H9 (cell line): ENCODE results near the gene CCDC148. TPM values are rescaled to one million over a fixed set of nuclear protein-coding genes. Genes with fewer than 3 reads are reported as not detected.

Source experiments
- DNase-seq: peaks from one replicate; pipeline ENCODE4 v3.0.0-alpha.2; 2017
- H2AFZ ChIP-seq: one replicate; pipeline ENCODE4 v1.6.1; 2013; ENCODE audit warnings: mild to moderate bottlenecking, low read length, control low read depth, moderate library complexity
- H2AK5ac ChIP-seq: 2 replicates; pipeline ENCODE4 v1.6.1; 2013; ENCODE audit warnings: low read length, control low read depth, mixed read lengths; ENCODE audit not compliant: insufficient read length
- H2BK120ac ChIP-seq: one replicate; pipeline ENCODE4 v1.6.1; 2013; ENCODE audit warnings: low read depth, mild to moderate bottlenecking, low read length, control low read depth, inconsistent platforms; ENCODE audit not compliant: poor library complexity, severe bottlenecking
- H2BK12ac ChIP-seq: 2 replicates; pipeline ENCODE4 v1.6.1; 2013; ENCODE audit warnings: low read length, control low read depth, mixed read lengths, low read depth; ENCODE audit not compliant: insufficient read length
- H2BK15ac ChIP-seq: 2 replicates; pipeline ENCODE4 v1.6.1; 2013; ENCODE audit warnings: low read depth, low read length, control low read depth
- H2BK20ac ChIP-seq: one replicate; pipeline ENCODE4 v1.6.1; 2013; ENCODE audit warnings: low read depth, mild to moderate bottlenecking, low read length, control low read depth, inconsistent platforms; ENCODE audit not compliant: poor library complexity, severe bottlenecking
- H2BK5ac ChIP-seq: 2 replicates; pipeline ENCODE4 v1.6.1; 2013; ENCODE audit warnings: low read length, control low read depth, mixed read lengths; ENCODE audit not compliant: insufficient read length
- H3K14ac ChIP-seq: 2 replicates; pipeline ENCODE4 v1.6.1; 2013; ENCODE audit warnings: low read length, control low read depth; ENCODE audit not compliant: insufficient read depth
- H3K18ac ChIP-seq: 2 replicates; pipeline ENCODE4 v1.6.1; 2013; ENCODE audit warnings: low read depth, mild to moderate bottlenecking, mixed read lengths, low read length, control low read depth; ENCODE audit not compliant: insufficient read length
- H3K23ac ChIP-seq: 2 replicates; pipeline ENCODE4 v1.6.1; 2013; ENCODE audit warnings: low read length, control low read depth, mixed read lengths, low read depth; ENCODE audit not compliant: insufficient read length
- H3K23me2 ChIP-seq: 2 replicates; pipeline ENCODE4 v1.6.1; 2013; ENCODE audit warnings: low read depth, mild to moderate bottlenecking, mixed read lengths, low read length, control low read depth; ENCODE audit not compliant: insufficient read length, poor library complexity, severe bottlenecking
- H3K27ac ChIP-seq: 2 replicates; pipeline ENCODE4 v1.5.1; 2013; ENCODE audit warnings: low read length, control low read depth, mixed read lengths, low read depth; ENCODE audit not compliant: insufficient read length
- H3K27me3 ChIP-seq: 2 replicates; pipeline ENCODE4 v1.6.1; 2013; ENCODE audit warnings: low read length, control low read depth, inconsistent platforms; ENCODE audit not compliant: insufficient read depth
- H3K4ac ChIP-seq: 2 replicates; pipeline ENCODE4 v1.6.1; 2013; ENCODE audit warnings: low read depth, mild to moderate bottlenecking, control low read depth, inconsistent platforms, low read length, moderate library complexity
- H3K4me1 ChIP-seq: 2 replicates; pipeline ENCODE4 v1.6.1; 2013; ENCODE audit warnings: low read length, control low read depth, inconsistent platforms; ENCODE audit not compliant: insufficient read depth
- H3K4me2 ChIP-seq: 2 replicates; pipeline ENCODE4 v1.6.1; 2013; ENCODE audit warnings: low read length, control low read depth, mixed read lengths; ENCODE audit not compliant: insufficient read length, insufficient read depth
- H3K56ac ChIP-seq: 2 replicates; pipeline ENCODE4 v1.6.1; 2013; ENCODE audit warnings: low read depth, mild to moderate bottlenecking, mixed read lengths, low read length, control low read depth; ENCODE audit not compliant: insufficient read length
- H3K79me1 ChIP-seq: 2 replicates; pipeline ENCODE4 v1.6.1; 2013; ENCODE audit warnings: low read depth, mild to moderate bottlenecking, moderate library complexity, low read length, control low read depth, inconsistent platforms; ENCODE audit not compliant: insufficient read depth, poor library complexity, severe bottlenecking
- H3K79me2 ChIP-seq: 2 replicates; pipeline ENCODE4 v1.6.1; 2013; ENCODE audit warnings: low read length, control low read depth, inconsistent platforms; ENCODE audit not compliant: insufficient read depth
- H3K9ac ChIP-seq: 2 replicates; pipeline ENCODE4 v1.6.1; 2013; ENCODE audit warnings: low read length, control low read depth, mixed read lengths; ENCODE audit not compliant: insufficient read length; ENCODE audit errors: extremely low read depth
- H3K9me3 ChIP-seq: one replicate; pipeline ENCODE4 v1.6.1; 2013; ENCODE audit warnings: low read depth, low read length, inconsistent platforms; ENCODE audit not compliant: control insufficient read depth
- H3T11ph ChIP-seq: one replicate; pipeline ENCODE4 v1.6.1; 2013; ENCODE audit warnings: mild to moderate bottlenecking, low read length, control low read depth, inconsistent platforms
- H4K20me1 ChIP-seq: one replicate; pipeline ENCODE4 v1.6.1; 2013; ENCODE audit not compliant: control insufficient read depth, insufficient read length, insufficient read depth
- H4K5ac ChIP-seq: 2 replicates; pipeline ENCODE4 v1.6.1; 2013; ENCODE audit warnings: low read depth, mild to moderate bottlenecking, mixed read lengths, low read length, control low read depth; ENCODE audit not compliant: insufficient read length
- H4K8ac ChIP-seq: replicated peaks from 2 replicates; pipeline ENCODE4 v1.6.1; 2013; ENCODE audit warnings: low read length, control low read depth, mixed read lengths, low read depth; ENCODE audit not compliant: insufficient read length
- H4K91ac ChIP-seq: 2 replicates; pipeline ENCODE4 v1.6.1; 2013; ENCODE audit warnings: low read depth, mild to moderate bottlenecking, moderate library complexity, mixed read lengths, low read length, control low read depth; ENCODE audit not compliant: insufficient read length
- H3K27ac Mint-ChIP-seq, 3 experiments: 2 replicates in 2 of 3; 3 replicates in 1 of 3; pipeline ENCODE4 v1.8.0; 2020 to 2021; ENCODE audit warnings: mixed read lengths in 3 of 3, mild to moderate bottlenecking in 1 of 3, moderate library complexity in 1 of 3
- H3K27me3 Mint-ChIP-seq: 2 replicates; pipeline ENCODE4 v1.8.0; 2021; ENCODE audit warnings: low read depth, mild to moderate bottlenecking, moderate library complexity, mixed read lengths
- H3K36me3 Mint-ChIP-seq, 3 experiments: 2 replicates in 2 of 3; 3 replicates in 1 of 3; pipeline ENCODE4 v1.8.0; 2020 to 2021; ENCODE audit warnings: low read depth in 3 of 3, mixed read lengths in 3 of 3; ENCODE audit not compliant: insufficient read depth in 1 of 3
- H3K4me1 Mint-ChIP-seq, 2 experiments: 2 replicates each; pipeline ENCODE4 v1.8.0; 2020; ENCODE audit warnings: mixed read lengths in 2 of 2
- H3K4me3 Mint-ChIP-seq, 2 experiments: 2 replicates in 1 of 2; 3 replicates in 1 of 2; pipeline ENCODE4 v1.8.0; 2020 to 2021; ENCODE audit warnings: mild to moderate bottlenecking in 2 of 2, mixed read lengths in 2 of 2, moderate library complexity in 1 of 2
- H3K9me3 Mint-ChIP-seq, 2 experiments: 2 replicates in 1 of 2; 3 replicates in 1 of 2; pipeline ENCODE4 v1.8.0; 2020; ENCODE audit warnings: mild to moderate bottlenecking in 2 of 2, mixed read lengths in 2 of 2, moderate library complexity in 1 of 2
- CTCF ChIP-seq: fragments of 200-600 bp; sonication (generic); conservative IDR thresholded peaks from 3 replicates; pipeline ENCODE4 v1.8.0; 2021; ENCODE audit warnings: antibody characterized with exemption, mild to moderate bottlenecking
- WGBS: extraction: QIAGEN DNeasy Blood & Tissue Kit; methylation state at CpG from one replicate; pipeline ENCODE4 v1.1.7; 2013; ENCODE audit warnings: missing lambda C conversion rate, low lambda C conversion rate, mixed read lengths; ENCODE audit not compliant: insufficient read length; ENCODE audit errors: extremely low coverage; 5-methylcytosine and 5-hydroxymethylcytosine counted together
- total RNA-seq: library from RNA; stranded (reverse); gene quantifications from 2 replicates; pipeline ENCODE4 v1.2.1, GENCODE V29; 2021

Gene CCDC148
- total RNA-seq, 1 experiment from 2014 or later: 1.5 TPM

GRCh38 chr2:158125756-158126498 is 330.6 kb downstream of the CCDC148 start:
- no peak overlapping the region for H2AK5ac ChIP-seq
- H2AFZ ChIP-seq: no peak overlapping the region
- H3K27ac ChIP-seq: no peak overlapping the region
- Mint-ChIP-seq H3K4me3 (peak overlapping the region in 1 of 2 experiments; percentile 47; a peak in 1 of 5 replicates), H3K27ac (peak overlapping the region; percentile 33 to 88 (median 65); a peak in 3 of 7 replicates), H3K4me1 (peaks cover 18 to 22% of the 10 kb centered on the region in 2 experiments), H3K9me3 (no peaks in the 10 kb centered on the region), H3K36me3 (no peaks in the 10 kb centered on the region), H3K27me3 (peaks cover 4% of the 10 kb centered on the region; the same call in 1 of the 2 replicates)
- H3K14ac ChIP-seq: no peak overlapping the region
- no CpG with 5 or more reads among the region's 5 CpGs for WGBS
- H2BK20ac ChIP-seq: no peak overlapping the region
- H3K18ac ChIP-seq: no peak overlapping the region
- DNase-seq: peak; percentile 45
- no peaks in the 10 kb centered on the region for H3K23me2 ChIP-seq
- H4K5ac ChIP-seq: no peak overlapping the region
- H2BK15ac ChIP-seq: no peak overlapping the region
- H3T11ph ChIP-seq: no peak overlapping the region
- H2BK12ac ChIP-seq: no peak overlapping the region
- no peaks in the 10 kb centered on the region for H3K27me3 ChIP-seq
- H3K9ac ChIP-seq: no peak overlapping the region
- H3K56ac ChIP-seq: no peak overlapping the region
- no peaks in the 10 kb centered on the region for H3K9me3 ChIP-seq
- TF ChIP-seq CTCF: no peak
- H4K91ac ChIP-seq: no peak overlapping the region
- no peak overlapping the region for H2BK120ac ChIP-seq
- H4K20me1 ChIP-seq: no peaks in the 10 kb centered on the region
- H3K4me2 ChIP-seq: no peak overlapping the region
- no peak overlapping the region for H2BK5ac ChIP-seq
- H3K79me2 ChIP-seq: no peaks in the 10 kb centered on the region
- no peaks in the 10 kb centered on the region for H3K79me1 ChIP-seq
- H4K8ac ChIP-seq: no peak overlapping the region
- H3K4me1 ChIP-seq: peaks cover 2% of the 10 kb centered on the region; the same call in 1 of the 2 replicates
- H3K4ac ChIP-seq: no peak overlapping the region
- no peak overlapping the region for H3K23ac ChIP-seq
